BE2C (cell line): ENCODE measurements around the gene PFKFB3.

ENCODE experiments used
- DNase-seq: peaks from one replicate; pipeline ENCODE4 v3.0.0-alpha.2; 2020
- H3K27me3 ChIP-seq: fragments of 250-450 bp; sonication (Bioruptor Pico); 2 replicates; pipeline ENCODE4 v1.5.1; 2020; ENCODE audit warnings: mild to moderate bottlenecking
- H3K36me3 ChIP-seq: fragments of 250-450 bp; sonication (Bioruptor Pico); 2 replicates; pipeline ENCODE4 v1.5.1; 2020; ENCODE audit warnings: mild to moderate bottlenecking
- H3K4me1 ChIP-seq: fragments of 250-450 bp; sonication (Bioruptor Pico); 2 replicates; pipeline ENCODE4 v1.5.1; 2020
- H3K4me3 ChIP-seq: 2 replicates; pipeline ENCODE4 v1.5.1; 2011; ENCODE audit warnings: low read depth, low read length
- H3K9me3 ChIP-seq: fragments of 250-450 bp; sonication (Bioruptor Pico); 2 replicates; pipeline ENCODE4 v1.5.1; 2020
- TF ChIP-seq, protein P1 (sequence below): IDR thresholded peaks from 2 replicates; pipeline ENCODE4 v1.5.1; 2012; ENCODE audit warnings: mild to moderate bottlenecking, low read depth, low read length

PFKFB3 gene

DNA sequence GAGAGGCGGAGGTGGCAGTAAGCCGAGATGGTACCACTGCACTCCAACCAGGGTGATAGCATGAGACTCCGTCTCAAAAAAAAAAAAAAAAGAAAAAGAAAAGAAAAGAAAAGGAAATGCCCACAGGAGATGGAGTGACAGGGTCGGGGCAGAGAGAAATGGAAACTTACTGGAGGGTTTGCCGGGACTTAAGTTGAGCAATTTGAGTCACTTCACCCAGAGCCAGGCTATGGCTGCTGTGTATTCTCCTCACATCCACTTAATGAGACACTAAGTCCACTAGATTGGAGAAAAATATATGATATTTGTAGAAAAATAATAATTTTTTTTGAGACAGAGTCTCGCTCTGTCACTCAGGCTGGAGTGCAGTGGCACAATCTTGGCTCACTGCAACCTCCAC lies 4.6 kb upstream of the PFKFB3 start:
- no peak overlapping the region for H3K4me3 ChIP-seq

DNA sequence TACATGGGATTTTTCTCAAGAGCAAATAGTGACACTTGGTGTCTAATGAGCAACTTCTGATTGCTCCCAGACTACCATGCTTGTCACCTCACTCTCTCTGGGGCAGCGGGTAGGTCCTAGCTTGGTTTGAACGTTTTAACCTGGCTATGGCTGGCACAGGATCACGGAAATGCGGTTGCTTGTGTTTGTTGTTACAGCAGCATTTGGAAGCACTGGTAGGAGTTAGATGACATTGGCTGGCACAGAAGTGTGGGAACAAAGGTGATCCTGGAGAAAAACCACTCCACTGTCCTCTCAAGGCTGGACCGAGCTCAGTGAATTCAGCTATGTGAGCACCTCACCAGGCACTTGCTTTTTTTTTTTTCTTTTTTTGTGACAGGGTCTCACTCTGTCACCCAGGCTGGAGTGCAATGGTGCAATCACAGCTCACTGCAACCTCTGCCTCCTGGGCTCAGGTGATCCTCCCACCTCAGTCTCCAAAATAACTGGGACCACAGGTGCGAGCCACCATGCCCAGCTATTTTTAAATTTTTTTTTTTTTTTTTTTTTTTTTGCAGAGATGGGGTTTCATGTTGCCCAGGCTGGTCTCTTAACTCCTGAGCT lies 3.5 kb upstream of the PFKFB3 start:
- peaks cover 22% of the 10 kb centered on the region for H3K27me3 ChIP-seq
- H3K4me3 ChIP-seq, result no peak overlapping the region
- no peaks in the 10 kb centered on the region for H3K36me3 ChIP-seq
- no peaks in the 10 kb centered on the region for H3K9me3 ChIP-seq
- TF ChIP-seq, protein P1, sequence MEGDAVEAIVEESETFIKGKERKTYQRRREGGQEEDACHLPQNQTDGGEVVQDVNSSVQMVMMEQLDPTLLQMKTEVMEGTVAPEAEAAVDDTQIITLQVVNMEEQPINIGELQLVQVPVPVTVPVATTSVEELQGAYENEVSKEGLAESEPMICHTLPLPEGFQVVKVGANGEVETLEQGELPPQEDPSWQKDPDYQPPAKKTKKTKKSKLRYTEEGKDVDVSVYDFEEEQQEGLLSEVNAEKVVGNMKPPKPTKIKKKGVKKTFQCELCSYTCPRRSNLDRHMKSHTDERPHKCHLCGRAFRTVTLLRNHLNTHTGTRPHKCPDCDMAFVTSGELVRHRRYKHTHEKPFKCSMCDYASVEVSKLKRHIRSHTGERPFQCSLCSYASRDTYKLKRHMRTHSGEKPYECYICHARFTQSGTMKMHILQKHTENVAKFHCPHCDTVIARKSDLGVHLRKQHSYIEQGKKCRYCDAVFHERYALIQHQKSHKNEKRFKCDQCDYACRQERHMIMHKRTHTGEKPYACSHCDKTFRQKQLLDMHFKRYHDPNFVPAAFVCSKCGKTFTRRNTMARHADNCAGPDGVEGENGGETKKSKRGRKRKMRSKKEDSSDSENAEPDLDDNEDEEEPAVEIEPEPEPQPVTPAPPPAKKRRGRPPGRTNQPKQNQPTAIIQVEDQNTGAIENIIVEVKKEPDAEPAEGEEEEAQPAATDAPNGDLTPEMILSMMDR, result no peak
- DNase-seq, result no peak
- no peaks in the 10 kb centered on the region for H3K4me1 ChIP-seq

More for the DNA sequence above, 4.6 kb upstream of the PFKFB3 start:
- no peak for DNase-seq
- Histone ChIP-seq H3K9me3 (no peaks in the 10 kb centered on the region), H3K4me1 (no peaks in the 10 kb centered on the region), H3K36me3 (no peaks in the 10 kb centered on the region), H3K27me3 (peaks cover 22% of the 10 kb centered on the region)
- TF ChIP-seq, protein P1, result no peak

DNA sequence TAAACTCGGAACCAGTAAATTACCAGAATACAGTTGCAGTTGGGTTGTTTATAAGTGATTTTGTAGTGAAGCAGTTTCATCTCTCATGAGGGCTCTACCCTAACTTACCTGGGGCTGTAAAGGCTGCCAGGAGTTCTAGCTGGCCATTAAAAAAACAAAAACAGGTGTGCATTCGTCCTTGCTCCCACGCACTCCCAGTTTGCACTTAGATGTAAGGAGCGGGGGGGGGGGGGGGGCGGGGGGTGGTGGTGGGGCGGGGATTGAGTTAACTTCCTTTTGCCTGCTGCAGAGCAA lies 2.3 kb upstream of the PFKFB3 start:
- TF ChIP-seq, protein P1, result no peak
- Histone ChIP-seq H3K27me3 (peaks cover 25% of the 10 kb centered on the region), H3K4me1 (no peaks in the 10 kb centered on the region), H3K36me3 (no peaks in the 10 kb centered on the region), H3K9me3 (no peaks in the 10 kb centered on the region), H3K4me3 (no peak overlapping the region; the same call in 1 of the 2 replicates)
- no peak for DNase-seq

DNA sequence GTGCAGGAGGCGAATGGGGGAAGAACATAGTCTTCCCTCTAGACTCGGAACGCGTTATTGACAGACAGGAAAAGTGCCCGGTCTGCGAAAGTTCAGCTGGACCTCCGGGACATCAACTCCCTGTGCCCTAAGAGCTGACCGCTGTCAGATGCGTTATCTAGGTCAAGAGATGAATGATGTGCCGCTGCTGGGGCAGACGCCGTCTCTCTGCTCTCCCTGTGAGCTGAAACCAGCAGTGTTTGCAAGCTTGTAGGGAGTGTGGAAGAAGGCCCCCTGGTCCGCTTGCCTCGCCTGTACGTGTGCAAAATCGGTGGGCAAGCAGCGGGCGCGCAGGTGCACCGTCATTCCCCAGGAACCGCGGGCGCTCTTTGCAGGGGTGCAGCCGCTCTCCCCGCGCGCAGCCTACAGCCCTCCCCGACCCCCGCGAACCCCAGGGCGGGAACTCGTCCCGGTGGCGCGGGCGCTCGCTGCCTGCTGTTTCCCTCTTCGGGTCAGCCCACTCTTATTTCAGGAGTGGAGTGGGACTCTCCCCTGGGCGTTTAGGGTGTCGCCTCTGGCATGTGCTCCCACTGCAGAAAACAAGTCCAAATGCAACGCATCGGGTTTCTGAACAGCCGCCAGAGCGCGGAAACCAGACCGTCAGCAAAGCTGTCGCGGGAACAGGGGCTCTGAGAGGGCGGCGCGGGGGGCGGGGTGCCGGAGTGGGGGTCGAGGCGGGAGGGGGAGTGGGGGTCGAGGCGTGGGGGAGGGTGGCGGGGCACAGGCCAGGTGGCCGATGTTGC lies 1.8 kb upstream of the PFKFB3 start:
- no peak for DNase-seq
- TF ChIP-seq, protein P1, result no peak
- Histone ChIP-seq H3K36me3 (no peaks in the 10 kb centered on the region), H3K27me3 (peaks cover 25% of the 10 kb centered on the region), H3K4me3 (peak overlapping the region; percentile 45), H3K4me1 (no peaks in the 10 kb centered on the region), H3K9me3 (no peaks in the 10 kb centered on the region)

DNA sequence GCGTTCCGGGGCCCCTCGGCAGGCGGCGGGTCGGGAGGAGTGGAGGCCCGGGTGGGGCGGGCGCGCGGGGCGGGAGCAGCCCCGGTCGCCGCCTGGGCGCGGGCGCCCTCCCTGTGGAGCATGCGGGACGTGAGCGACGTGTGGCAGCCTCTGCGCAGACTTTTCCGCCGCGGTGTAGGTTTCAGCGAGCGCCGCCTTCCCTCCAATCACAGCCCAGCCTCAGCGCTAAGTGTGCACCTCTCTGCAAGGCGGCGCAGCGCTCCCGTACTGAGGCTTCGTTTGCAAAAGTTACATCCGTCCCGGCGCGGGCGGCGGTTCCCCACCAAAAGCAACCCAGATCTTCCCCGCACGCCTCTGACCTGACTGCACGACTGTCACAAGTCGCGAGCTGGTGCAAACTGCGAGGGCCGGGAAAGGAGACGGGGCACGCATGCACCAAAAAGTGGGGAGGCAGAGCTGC lies 1.2 kb upstream of the PFKFB3 start:
- Histone ChIP-seq H3K4me1 (no peaks in the 10 kb centered on the region), H3K36me3 (no peaks in the 10 kb centered on the region)
- peak; percentile 55 for DNase-seq

More for the DNA sequence above, 1.2 kb upstream of the PFKFB3 start:
- Histone ChIP-seq H3K4me3 (peak overlapping the region; percentile 79), H3K9me3 (no peaks in the 10 kb centered on the region), H3K27me3 (peaks cover 25% of the 10 kb centered on the region)
- TF ChIP-seq, protein P1, result no peak
